ENCODE data around the gene CPT1C. TPM values are rescaled to one million over a fixed set of nuclear protein-coding genes. Genes with fewer than 3 reads are reported as not detected.

CPT1C gene
- total RNA-seq, 4 donors from 2014 or later: 0.38 to 2.6 (median 0.85) TPM; not detected in 1

DNA sequence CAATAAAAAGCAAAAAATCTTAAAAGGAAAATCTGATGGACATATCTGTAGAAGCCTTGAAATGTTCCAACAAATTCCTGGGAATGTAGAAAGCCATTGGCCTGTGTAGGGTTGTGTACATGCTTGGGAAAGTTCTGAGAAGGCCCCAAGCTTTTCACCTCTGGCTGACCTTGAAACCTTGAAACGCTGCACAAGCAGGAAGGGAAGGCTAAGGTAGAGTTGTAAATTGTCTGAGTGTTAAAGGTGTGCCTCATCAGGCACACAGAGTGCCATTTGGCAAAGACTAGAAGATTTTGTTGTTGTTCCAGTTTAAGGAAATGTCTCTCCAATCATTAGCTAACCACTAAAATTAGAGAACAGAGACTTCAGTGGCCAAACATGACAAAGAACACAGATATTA lies 61.8 kb downstream of the CPT1C start:
- TF ChIP-seq, protein P1, sequence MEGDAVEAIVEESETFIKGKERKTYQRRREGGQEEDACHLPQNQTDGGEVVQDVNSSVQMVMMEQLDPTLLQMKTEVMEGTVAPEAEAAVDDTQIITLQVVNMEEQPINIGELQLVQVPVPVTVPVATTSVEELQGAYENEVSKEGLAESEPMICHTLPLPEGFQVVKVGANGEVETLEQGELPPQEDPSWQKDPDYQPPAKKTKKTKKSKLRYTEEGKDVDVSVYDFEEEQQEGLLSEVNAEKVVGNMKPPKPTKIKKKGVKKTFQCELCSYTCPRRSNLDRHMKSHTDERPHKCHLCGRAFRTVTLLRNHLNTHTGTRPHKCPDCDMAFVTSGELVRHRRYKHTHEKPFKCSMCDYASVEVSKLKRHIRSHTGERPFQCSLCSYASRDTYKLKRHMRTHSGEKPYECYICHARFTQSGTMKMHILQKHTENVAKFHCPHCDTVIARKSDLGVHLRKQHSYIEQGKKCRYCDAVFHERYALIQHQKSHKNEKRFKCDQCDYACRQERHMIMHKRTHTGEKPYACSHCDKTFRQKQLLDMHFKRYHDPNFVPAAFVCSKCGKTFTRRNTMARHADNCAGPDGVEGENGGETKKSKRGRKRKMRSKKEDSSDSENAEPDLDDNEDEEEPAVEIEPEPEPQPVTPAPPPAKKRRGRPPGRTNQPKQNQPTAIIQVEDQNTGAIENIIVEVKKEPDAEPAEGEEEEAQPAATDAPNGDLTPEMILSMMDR (IDR thresholded peaks at IDR 0.05; ENCODE audit: low read depth): no peak

DNA sequence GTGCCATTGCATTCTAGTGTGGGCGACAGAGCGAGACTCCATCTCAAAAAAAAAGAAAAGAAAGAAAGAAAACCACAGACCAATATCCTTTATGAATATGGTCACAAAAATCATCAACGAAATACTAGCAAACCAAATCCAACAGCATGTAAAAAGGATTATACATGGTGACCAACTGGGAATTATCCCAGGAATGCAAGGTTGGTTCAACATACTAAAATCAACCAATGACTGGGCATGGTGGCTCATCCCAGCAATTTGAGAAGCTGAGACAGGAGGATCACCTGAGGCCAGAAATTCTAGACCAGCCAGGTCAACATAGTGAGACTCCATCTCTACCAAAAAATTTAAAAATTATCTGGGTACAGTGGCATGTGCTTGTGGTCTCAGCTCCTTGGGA lies 65.0 kb downstream of the CPT1C start:
- TF ChIP-seq, protein P1 (IDR thresholded peaks at IDR 0.05; ENCODE audit: low read depth): no peak

DNA sequence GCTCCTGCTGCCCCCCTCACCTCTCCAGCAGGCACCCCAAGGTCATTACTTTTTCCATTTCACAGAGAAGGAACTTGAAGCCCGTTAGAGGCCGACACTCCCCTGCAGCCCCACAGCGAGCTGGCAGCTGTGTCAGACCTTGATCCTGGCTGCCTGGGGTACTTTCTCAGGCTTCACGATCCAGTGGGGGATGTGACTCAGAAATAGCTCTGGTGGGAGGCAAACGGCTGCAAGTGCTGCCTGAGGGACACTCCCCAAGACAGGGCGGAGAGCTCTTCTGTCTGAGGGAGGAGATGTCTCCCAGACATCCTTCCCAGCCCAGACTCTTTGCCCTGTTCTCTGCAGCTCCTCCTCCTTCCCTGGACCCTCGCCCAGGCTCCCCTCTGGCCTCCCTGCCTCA lies 67.4 kb downstream of the CPT1C start:
- TF ChIP-seq, protein P1 (IDR thresholded peaks at IDR 0.05; ENCODE audit: low read depth): no peak

DNA sequence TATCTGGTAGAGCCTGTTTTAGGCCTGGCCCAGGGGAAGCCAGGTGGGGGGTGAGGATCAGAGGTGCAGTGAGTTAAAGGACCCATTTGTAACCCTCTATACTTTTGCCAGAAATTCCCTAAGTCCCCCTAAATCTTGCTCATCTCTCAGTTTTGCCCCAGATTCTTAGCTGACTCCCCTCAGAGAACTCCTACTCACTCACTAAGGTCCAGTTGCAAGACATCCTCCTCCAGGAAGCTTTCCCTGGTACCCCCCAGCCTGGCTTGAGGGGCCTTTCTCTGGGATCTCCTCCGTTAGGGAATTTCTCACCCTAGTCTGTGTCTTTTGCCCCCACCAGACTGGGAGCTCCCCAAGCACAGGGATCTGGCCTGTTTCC lies 70.3 kb downstream of the CPT1C start:
- TF ChIP-seq, protein P1 (IDR thresholded peaks at IDR 0.05; ENCODE audit: low read depth): no peak

DNA sequence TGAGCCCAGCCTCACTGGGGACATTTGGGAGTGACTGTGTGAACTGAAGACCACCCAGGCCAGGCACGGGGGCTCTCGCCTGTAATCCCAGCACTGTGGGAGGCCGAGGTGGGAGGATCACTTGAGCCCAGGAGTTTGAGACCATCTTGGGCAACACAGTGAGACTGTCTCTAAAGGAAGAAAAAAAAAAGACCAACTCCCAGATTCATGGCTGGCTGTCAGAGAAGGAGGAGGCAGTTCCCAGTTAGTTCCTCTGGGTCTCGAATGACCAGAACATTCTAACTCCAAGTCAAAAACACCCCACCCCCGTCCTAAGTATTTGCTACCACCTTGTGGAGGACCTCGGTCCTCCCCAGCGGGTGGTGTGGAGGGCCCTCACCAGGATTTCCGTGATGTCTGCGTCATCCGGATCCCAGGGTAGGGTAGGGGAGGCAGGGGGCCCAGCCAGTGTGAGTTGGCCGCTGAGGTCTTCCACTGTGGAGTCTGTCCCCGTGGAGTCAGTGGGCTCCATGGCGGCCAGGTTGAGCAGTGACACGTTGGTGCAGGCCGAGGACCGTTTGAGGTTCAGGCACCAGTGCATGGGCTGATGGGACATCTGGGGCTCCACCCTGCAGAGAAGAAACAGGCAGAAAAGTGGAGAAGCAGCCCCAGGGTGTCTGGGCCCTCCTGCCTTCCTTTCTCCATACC lies 70.9 kb downstream of the CPT1C start:
- TF ChIP-seq, protein P1 (IDR thresholded peaks at IDR 0.05; ENCODE audit: low read depth): no peak

DNA sequence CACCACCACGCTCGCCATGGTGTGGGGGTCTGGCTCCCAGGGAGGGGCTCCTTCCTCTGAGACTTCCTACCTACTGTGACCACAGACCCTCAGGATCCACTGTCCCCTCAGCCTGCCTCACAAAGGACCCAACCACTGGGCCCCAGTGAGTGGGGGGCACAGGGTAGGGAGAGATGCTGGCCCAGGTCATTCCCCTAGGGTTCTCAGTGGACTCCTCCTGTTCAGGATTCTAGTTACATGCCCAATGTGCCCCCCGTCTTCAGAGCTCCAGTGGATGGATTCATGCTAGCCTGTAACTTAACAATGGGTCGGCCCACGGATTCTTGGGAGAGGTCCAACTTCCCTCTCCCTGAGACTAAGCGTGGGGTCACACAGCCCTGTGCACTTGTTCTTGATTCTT lies 72.3 kb downstream of the CPT1C start, which contains the start of gene TSKS:
Gene TSKS (minus strand): TSS at position 77 of the 400 bp plus-strand sequence. CDS start 59 bp downstream, at position 18.
- TF ChIP-seq, protein P1 (IDR thresholded peaks at IDR 0.05; ENCODE audit: low read depth): no peak

Small RNA genes within 50 kb of the gene (small RNA-seq; reads per million reads assigned to genes)
- gene MIR5088: not detected

Other genes starting within 250 kb of the CPT1C start
- gene SLC17A7, start 249.6 kb upstream of the CPT1C start, total RNA-seq: 1 to 10 TPM; 1.7 to 3.6 (median 2.8) TPM
- gene PIH1D1, start 239.3 kb upstream of the CPT1C start, total RNA-seq: 10 to 100 TPM; 53.3 to 99.7 (median 83.2) TPM
- 10 to 100 TPM; 35.4 to 80.4 (median 50.3) TPM for gene ALDH16A1, start 237.9 kb upstream of the CPT1C start, total RNA-seq
- gene FLT3LG, start 216.9 kb upstream of the CPT1C start, total RNA-seq: 10 to 100 TPM in 1 of 4 donors, 1 to 10 TPM in 3; 3.2 to 11.5 (median 4.4) TPM
- 1,000 to 10,000 TPM; 2,421 to 3,217 (median 2,855) TPM for gene RPL13A, start 203.5 kb upstream of the CPT1C start, total RNA-seq
- gene RPS11, start 194.7 kb upstream of the CPT1C start, total RNA-seq: 1,000 to 10,000 TPM; 3,504 to 5,080 (median 4,743) TPM
- gene FCGRT, start 178.5 kb upstream of the CPT1C start, total RNA-seq: 100 to 1,000 TPM; 208 to 517 (median 336) TPM
- gene RCN3, start 163.1 kb upstream of the CPT1C start, total RNA-seq: 10 to 100 TPM; 21.4 to 45.1 (median 36.7) TPM
- 10 to 100 TPM; 39.1 to 63.4 (median 49.0) TPM for gene NOSIP, start 110.6 kb upstream of the CPT1C start, total RNA-seq
- gene PRRG2, start 109.8 kb upstream of the CPT1C start, total RNA-seq: under 1 TPM in 2 of 4 donors, not detected in 2; 0.51 to 0.75 TPM
- 10 to 100 TPM in 1 of 4 donors, 1 to 10 TPM in 3; 4.6 to 15.4 (median 6.2) TPM for gene PRR12, start 99.9 kb upstream of the CPT1C start, total RNA-seq
- gene RRAS, start 51.0 kb upstream of the CPT1C start, total RNA-seq: 100 to 1,000 TPM in 2 of 4 donors, 10 to 100 TPM in 2; 62.9 to 113 (median 101) TPM
- 10 to 100 TPM in 3 of 4 donors, 1 to 10 TPM in 1; 8.8 to 33.3 (median 11.3) TPM for gene SCAF1, start 48.9 kb upstream of the CPT1C start, total RNA-seq
- gene IRF3, start 25.3 kb upstream of the CPT1C start, total RNA-seq: 10 to 100 TPM; 21.8 to 66.5 (median 39.0) TPM
- gene BCL2L12, start 25.2 kb upstream of the CPT1C start, total RNA-seq: 1 to 10 TPM; 2.1 to 7.9 (median 3.3) TPM
- 100 to 1,000 TPM in 1 of 4 donors, 10 to 100 TPM in 3; 63.8 to 104 (median 78.2) TPM for gene PRMT1, start 13.8 kb upstream of the CPT1C start, total RNA-seq
- gene ADM5, start 1.5 kb upstream of the CPT1C start, total RNA-seq: 1 to 10 TPM in 3 of 4 donors, not detected in 1; 1.0 to 2.6 (median 2.1) TPM
- 1 to 10 TPM in 1 of 4 donors, under 1 TPM in 3; 0.49 to 2.8 (median 0.59) TPM for gene TSKS, start 72.2 kb downstream of the CPT1C start, total RNA-seq
- gene AP2A1, start 75.9 kb downstream of the CPT1C start, total RNA-seq: 100 to 1,000 TPM in 1 of 4 donors, 10 to 100 TPM in 3; 48.9 to 112 (median 57.9) TPM
- gene FUZ, start 122.2 kb downstream of the CPT1C start, total RNA-seq: 10 to 100 TPM in 3 of 4 donors, 1 to 10 TPM in 1; 6.7 to 18.6 (median 13.3) TPM
- 10 to 100 TPM; 15.2 to 30.5 (median 16.4) TPM for gene MED25, start 127.2 kb downstream of the CPT1C start, total RNA-seq
- 10 to 100 TPM; 39.3 to 65.9 (median 44.2) TPM for gene PTOV1, start 160.0 kb downstream of the CPT1C start, total RNA-seq
- gene PNKP, start 176.5 kb downstream of the CPT1C start, total RNA-seq: 10 to 100 TPM; 25.9 to 48.0 (median 38.7) TPM
- gene AKT1S1, start 186.2 kb downstream of the CPT1C start, total RNA-seq: 10 to 100 TPM in 2 of 4 donors, 1 to 10 TPM in 2; 5.5 to 20.3 (median 9.1) TPM
- 10 to 100 TPM; 19.2 to 60.8 (median 29.1) TPM for gene TBC1D17, start 186.6 kb downstream of the CPT1C start, total RNA-seq
- 1 to 10 TPM in 1 of 4 donors, under 1 TPM in 1, not detected in 2; 0.22 to 9.3 TPM for gene IL4I1, start 205.8 kb downstream of the CPT1C start, total RNA-seq
- gene ATF5, start 238.1 kb downstream of the CPT1C start, total RNA-seq: 10 to 100 TPM; 10.9 to 41.6 (median 17.6) TPM
- 10 to 100 TPM; 25.8 to 29.2 (median 27.6) TPM for gene NUP62, start 238.4 kb downstream of the CPT1C start, total RNA-seq